Mucosa of gallbladder (tissue), 1 donor: ENCODE data around the gene KRT78. TPM values are rescaled to one million over a fixed set of nuclear protein-coding genes. Genes with fewer than 3 reads are reported as not detected.

ENCODE experiments used
- DNase-seq: peaks from one replicate; pipeline ENCODE4 v3.0.0-alpha.2; 2020; ENCODE audit warnings: low spot score
- total RNA-seq: library from RNA; stranded (reverse); gene quantifications from one replicate; pipeline ENCODE4 v1.2.1, GENCODE V29; 2021
- donor health status: DM: no; HTN: no; CAD: no.

The KRT78 gene
- total RNA-seq, 1 donor from 2014 or later, result not detected

DNA sequence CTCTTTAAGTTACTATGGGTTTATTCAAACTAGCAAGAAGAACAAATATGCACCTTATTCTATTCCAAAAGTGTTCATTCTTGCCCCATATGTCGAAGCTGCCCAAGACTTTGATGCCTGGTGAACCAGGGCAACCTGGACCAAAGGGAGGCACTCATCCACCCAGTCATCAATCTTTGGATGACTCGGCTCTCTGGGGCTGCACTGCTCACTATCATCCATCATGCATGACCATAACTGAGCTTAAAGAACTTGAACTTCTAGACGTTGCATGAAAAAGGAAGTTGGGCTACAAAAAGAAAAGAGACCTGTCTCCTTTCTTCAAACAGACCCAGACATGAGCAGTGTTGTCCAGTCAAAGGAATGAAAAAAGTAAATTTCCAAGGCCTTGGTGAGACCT, 36.0 kb downstream of the KRT78 start:
- DNase-seq, result no peak

GRCh38 chr12:52812073-52812400, 36.8 kb downstream of the KRT78 start:
- DNase-seq, result no peak

DNA sequence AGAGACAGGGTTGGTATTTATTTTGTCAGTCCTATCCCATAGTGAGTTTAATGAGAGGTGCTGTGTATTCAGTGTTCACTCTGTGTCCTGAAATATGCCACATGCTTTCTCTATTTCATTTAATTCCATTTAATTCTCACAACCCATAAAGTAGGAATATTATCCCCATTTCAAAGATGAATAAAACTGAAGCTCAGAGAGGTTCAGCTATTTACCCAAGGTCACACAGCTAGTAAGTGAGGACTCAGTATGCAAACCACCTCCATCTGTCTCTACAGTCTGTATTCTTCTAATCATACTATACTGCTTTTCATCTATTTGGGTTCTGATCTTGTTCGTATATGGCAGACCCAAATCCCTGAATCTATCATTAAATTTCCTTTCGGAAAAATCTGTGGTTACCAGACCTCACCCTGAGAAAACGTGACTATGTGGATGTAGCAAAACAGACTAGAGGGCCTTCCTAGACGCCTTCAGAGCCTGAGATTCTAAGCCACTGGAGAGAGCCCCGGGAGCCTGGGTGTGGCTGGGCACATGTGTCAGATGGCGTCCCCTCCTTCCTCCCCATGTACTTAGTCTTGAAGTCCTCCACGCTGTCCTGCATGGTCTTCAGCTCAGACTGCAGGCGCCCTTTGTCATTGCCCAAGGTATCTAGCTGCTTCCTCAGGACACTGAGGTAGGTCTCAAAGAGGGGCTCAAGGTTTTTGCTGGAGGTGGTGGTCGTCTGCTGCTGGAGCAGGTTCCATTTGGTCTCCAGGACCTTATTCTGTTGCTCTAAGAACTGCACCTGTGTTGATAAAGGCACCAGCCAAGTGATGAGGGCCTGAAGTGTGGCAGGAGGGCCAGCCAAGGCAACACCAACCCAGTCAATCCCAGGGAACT, 37.4 kb downstream of the KRT78 start:
- DNase-seq, result no peak

DNA sequence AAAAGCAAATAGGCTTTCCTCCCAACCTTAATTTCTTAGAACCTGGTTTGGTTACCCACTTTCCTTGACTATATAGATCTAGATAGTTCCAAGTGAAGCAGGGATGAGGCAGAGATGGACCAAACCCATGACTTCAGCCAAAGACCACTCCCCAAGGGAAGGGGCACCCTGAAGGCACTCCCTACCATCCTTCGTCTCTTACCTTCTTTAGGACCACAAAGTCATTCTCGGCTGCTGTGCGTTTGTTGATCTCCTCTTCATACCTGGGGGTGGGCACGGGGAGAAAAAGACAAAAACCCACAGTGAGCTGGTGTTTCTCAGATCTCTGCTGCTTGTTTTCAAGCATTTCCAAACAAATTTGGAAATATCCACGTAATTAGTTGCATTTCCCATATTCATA, 38.2 kb downstream of the KRT78 start:
- DNase-seq, result no peak

DNA sequence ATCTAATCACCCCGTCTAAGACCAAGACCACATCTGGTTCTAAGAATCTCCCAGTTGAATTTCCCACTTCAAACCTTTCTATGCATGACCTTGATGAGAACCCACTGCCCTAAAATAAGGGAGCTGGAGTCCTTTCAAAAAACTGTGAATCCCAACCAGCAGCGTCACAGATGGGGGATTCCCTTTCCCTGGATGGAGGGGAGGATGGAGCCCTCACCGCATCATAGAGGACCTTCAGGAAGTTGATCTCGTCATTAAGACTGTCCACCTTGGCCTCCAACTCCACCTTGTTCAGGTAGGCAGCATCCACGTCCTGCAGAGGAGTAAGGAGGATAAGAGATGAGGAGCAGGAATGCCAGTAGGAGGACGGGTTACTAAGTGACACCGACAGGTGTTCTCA, 39.6 kb downstream of the KRT78 start:
- DNase-seq, result no peak

- DNase-seq, result no peak
Observed at GRCh38 chr12:52808573-52809160, 40.1 kb downstream of the KRT78 start.

DNA sequence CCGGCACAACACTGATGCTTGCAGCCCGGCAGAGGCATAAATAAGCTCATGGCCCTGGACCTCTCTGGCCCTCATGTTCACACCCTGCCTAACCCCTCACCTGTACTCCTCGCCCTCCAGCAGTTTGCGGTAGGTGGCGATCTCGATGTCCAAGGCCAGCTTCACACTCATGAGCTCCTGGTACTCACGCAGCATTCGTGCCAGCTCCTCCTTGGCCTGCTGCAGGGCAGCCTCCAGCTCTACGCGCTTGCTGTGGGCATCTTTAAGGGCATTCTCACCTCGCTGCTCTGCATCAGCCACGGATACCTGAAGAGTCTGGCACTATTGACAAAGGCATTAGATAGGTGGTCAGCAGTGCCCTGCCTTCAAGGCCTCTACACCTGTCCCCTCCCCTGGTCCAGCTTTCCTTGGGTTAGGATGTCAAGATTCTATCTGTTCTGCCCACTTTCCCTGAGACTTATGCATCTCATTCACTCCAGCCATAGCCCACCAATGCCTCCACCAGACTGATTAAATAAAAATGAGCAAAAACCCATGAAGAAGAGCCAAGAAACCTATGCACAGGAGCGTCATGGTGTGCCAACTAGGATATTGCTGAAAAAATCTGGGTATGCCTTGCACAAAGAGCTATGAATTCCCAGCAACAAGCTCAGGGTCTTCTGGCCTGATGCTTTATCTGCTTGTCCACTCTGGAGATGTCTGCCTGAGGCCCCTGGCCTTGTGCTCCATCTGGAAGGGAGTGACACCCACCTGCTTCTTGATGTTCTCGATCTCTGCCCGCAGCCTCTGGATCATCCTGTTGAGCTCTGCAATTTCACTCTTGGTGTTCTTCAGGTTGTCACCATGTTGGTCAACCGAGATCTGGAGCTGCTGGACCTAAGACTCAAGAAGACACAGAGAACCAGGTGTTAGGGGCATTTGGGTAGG, 41.0 kb downstream of the KRT78 start:
- DNase-seq, result no peak

DNA sequence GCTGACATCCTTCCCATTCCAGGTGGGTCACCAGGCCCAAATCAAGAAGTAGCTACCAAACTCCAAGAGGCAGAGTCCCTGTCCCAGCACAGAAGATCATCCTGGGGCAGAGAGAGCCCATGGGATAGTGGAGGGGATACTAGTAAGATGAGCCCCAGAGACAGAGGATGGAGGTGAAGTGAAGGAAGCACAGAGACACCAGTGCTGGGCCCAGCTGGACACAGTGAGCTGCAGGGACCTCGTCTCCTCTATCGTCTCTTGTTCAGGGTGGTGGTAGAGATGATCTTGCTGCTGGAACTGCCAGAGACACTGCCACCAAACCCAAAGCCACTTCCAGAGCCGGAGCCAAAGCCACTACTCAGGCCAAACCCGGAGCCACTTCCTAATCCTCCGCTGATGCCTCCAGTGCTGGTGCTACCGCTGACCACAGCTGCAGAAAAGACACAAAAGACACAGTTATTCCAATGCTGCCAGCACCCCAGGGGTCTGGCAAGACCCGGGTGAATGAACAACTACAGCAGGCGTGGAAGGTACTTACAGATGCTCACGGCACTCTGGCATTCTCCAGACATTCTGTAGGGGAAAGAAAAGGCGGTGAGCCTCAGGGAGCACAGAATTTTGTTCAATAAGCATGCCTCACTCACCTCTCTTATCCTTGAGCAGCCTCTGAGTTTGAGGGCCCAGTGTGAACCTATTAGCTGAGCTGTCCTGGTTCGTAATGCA, 41.8 kb downstream of the KRT78 start:
- no peak for DNase-seq

DNA sequence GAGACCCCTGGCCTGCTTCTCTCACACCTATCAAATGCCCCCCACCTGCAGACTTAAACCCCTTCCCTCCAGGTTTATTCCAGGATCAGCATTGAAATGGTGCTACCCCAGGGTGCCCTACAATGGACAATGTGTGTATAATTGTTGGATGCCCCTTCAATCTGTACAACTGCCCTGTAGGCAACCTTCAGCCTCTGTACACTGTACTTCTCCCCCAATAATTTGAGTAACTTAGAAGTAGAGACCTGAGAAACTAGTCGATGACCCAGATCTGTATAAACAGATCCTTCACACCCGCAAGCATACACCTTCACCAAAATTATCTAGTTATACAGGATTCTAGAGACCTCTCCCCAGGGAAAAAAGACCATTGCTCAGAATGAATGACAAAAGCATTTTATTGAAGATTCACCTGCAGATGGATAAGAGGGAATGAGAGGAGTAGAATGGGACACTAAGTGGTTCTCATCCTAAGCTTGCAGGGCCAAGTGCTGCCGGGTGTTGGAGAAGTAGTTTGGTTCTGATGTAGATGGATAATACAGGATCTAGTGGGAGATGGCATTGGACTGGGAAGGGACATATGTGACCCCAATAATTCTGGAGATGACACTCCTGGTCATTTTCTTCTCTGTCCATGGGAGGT, 42.5 kb downstream of the KRT78 start:
- DNase-seq, result no peak

- no peak for DNase-seq
Observed at GRCh38 chr12:52805739-52806138, 43.1 kb downstream of the KRT78 start.

DNA sequence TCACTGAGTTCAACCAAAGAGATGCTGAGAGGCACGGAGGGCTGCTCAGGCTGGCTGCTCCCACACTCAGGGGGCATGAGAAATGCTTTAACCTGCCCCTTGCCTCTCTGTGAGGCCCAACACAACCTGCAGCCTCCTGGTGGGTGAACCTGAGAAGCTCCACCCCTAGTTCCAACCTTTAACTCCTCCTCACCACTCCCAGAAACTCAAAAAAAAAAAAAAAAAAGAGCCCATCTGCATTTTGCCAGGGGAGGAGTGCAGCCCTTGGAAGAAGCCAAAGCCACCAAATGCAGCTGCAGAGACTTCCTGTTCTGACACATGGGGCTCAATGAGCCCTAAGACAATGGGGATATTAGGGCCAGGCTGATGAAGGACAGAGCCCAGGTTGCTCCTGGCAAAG, 43.8 kb downstream of the KRT78 start:
- no peak for DNase-seq

GRCh38 chr12:52802442-52802841, 46.4 kb downstream of the KRT78 start:
- no peak for DNase-seq

DNA sequence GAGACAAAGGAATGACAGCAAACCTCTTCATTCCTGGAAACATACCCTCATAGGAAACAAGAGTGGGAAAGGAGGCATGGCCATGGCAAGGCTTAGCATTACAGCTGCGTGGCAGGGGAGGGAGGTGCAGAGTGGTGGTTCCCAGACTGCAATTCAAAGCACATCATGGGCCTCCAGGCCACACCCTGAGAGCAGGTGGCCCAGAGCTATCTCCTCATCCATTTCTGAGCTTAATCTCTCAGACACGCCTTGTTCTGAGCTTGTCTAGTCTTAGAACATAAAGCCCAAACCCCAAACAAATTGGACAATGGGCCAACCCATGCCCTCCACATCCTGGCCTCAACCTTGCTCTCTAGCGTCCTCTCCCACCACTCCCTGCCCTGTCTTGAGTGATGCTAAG, 47.0 kb downstream of the KRT78 start:
- no peak for DNase-seq

DNA sequence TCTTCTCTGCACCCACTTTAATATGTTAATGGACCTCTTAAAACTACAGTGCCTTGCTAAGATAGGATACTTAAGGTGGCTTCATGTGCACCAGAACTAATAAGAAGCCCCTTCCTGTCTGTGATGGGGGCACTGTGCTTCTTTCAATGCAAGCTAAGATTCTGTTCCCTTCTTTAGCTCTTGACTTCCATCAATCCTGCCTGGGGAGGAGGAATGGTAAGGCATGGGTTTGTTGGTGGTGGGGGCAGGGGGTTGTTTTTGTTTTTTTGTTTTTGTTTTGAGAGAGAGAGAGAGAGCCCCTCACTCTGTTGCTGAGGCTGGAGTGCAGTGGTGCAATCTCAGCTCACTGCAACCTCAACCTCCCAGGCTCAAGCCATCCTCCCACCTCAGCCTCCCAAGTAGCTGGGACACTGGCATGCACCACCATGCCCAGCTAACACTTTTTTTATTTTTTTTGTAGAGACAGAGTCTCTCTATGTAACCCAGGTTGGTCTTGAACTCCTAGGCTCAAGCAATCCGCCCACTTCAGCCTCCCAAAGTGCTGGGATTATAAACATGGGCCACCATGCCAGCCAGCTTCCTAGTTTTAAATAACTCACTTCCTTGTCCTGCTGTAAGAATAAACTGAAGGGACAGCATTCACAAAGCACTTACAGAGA, 48.4 kb downstream of the KRT78 start:
- DNase-seq, result no peak

GRCh38 chr12:52799505-52800211, 49.1 kb downstream of the KRT78 start:
- DNase-seq, result no peak

DNA sequence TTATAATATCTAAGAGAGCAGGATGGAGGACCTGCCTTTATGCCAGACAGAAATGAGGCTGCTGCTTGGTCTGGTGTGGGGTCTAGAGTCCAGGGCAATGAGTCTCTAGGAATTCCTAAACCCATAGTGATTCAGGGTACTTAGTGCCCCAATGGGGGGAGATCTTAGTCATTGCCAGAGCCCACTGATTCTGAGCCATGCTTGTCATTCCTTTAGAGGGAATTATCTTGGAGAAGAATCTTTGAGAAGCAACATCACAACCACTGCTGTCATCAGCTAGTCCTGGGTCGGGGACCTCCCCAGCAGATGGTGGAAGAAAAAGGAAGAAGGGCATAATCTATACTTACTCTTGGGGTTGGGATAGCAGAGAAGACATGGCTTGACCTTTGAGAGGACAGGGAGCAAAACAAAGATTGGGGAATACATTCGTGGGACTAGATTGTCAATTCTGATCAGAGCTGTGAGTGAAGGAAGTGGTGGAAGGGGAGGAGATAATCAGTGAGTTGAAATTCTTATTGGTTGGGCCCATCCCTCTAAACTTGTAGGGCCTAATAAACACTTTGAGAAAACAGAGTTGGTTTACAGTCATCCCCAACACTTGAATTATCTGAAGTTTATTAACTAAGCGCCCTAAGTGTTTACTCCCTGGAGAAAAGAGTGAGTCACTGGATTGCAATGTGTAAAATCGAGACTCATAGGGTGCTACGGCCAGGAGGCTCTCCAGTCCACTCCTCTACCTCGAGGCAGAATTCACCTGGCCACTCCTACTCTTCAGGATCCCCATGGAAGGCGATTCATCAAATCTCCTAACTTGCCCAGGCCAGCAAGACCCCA, 49.9 kb downstream of the KRT78 start:
- DNase-seq, result no peak

DNA sequence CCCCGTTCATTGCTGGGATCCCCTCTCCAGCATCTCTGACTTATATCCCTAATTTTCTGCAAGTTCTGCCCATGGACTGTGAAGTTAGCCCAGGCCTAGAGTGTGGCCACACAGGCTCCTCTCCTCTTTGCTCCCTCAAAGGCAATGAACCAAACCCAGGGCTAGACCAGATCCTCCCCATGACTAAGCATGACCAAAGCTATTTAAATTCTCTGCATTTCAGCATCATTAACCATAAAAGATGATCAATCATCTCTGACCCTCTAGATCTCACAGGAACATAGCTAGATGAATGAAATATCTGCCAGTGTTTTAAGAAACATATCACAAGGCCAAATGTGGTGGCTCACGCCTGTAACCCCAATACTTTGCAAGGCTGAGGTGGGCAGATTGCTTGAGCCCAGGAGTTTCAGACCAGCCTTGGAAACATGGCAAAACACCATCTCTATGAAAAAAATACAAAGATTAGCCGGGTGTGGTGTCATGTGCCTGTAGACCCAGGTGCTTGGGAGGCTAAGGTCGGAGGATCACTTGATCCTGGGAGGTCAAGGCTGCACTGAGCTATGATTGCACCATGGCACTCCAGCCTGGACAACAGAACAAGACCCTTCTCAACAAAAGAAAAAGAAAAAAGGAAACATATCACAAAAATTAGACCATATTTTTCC, 50.7 kb downstream of the KRT78 start:
- DNase-seq, result no peak

DNA sequence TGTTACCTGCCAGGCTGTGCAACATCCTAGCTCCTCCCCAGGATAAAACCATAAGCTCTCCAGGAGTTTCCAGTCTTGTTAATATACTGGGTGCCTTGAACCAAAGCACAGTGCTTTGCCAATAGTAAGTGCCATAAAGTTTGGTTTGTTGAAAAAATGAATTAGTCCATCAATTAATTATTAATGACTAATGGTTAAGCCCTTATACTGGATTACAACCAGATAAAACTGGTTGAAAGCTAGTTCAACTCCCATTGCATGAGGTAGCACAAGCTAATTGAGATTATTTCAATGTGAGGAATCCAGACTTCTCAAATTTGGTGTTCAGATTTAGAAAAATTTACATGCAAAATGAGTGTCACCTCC, 51.3 kb downstream of the KRT78 start:
- no peak for DNase-seq
